Activated T-helper 2 cell treated with anti-CD3 and anti-CD28 coated beads, Interferon-gamma antibody, Interleukin-2, Interleukin-4, amounts not matched to agents 10 μg/mL and 5 μg/mL and 100 μg/mL, durations not matched to agents 14 hours and 24 hours and 36 hours (primary cell): ENCODE measurements around the gene REV3L. TPM values are rescaled to one million over a fixed set of nuclear protein-coding genes. Genes with fewer than 3 reads are reported as not detected.
"Not testable (repeated sequence)": the region's sequence is repeated elsewhere in the genome, so short reads cannot be mapped to it uniquely, and the experiment has no call there.

Source experiments
- DNase-seq: peaks from one replicate; pipeline ENCODE4 v3.0.0; 2021; ENCODE audit warnings: low spot score
- H3K27ac Mint-ChIP-seq: one replicate; pipeline ENCODE4 v1.8.0; 2021; ENCODE audit warnings: mixed read lengths
- H3K27me3 Mint-ChIP-seq: one replicate; pipeline ENCODE4 v1.8.0; 2021; ENCODE audit warnings: low read depth, mixed read lengths
- H3K36me3 Mint-ChIP-seq: one replicate; pipeline ENCODE4 v1.8.0; 2021; ENCODE audit warnings: low read depth, mixed read lengths
- H3K4me1 Mint-ChIP-seq: one replicate; pipeline ENCODE4 v1.8.0; 2021; ENCODE audit warnings: low read depth, mixed read lengths
- H3K4me3 Mint-ChIP-seq: one replicate; pipeline ENCODE4 v1.8.0; 2021; ENCODE audit warnings: low read depth, mild to moderate bottlenecking, moderate library complexity, mixed read lengths
- H3K9me3 Mint-ChIP-seq: one replicate; pipeline ENCODE4 v1.8.0; 2021; ENCODE audit warnings: mixed read lengths
- intact Hi-C: fragments of 100-400 bp; cut with micrococcal nuclease; formaldehyde crosslinking; loops from one replicate; pipeline ENCODE4 v1.15.1; 2023
- total RNA-seq: library from RNA; stranded (reverse); gene quantifications from 2 replicates; pipeline ENCODE4 v1.2.3, GENCODE V29; 2022

The REV3L gene
- total RNA-seq, 1 donor from 2014 or later, result 19.4 TPM

DNA sequence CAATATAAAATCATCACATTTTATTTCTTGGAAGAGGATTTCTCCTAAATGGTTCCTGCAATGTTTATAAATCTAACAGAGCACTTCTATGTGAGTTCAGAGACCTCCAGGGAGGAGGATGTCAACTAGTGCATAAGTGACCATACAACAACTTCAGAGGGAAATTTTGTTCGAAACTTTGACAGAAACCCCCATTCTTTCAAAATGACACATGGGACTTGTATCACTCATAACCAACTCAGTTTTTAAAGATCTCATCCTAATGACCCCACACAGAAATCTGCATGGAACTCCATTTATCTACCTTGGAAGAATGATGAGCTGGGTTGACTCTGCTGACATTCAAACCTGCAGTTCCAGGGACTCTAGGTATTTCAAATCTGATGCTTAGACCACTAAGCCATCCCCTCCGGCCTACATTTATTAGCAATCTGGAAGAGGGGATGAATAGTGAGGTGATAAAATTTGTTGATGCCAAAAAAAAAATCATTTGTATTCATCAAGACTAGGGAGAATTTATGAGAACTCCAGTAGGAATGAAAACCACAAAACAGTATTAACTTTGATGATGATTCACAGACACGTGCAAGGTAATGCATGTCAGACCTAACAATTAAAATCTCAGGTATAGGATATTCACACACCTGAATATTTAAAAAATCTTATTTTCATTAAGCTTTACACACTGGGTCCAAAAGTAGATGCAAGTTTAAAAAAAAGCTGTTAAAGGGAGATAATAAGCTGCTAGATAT, 153.0 kb downstream of the REV3L start:
- Mint-ChIP-seq H3K4me3 (no peak overlapping the region), H3K36me3 (peaks cover 46% of the 10 kb centered on the region), H3K27ac (no peak overlapping the region), H3K27me3 (no peaks in the 10 kb centered on the region), H3K9me3 (no peaks in the 10 kb centered on the region), H3K4me1 (peaks cover 2% of the 10 kb centered on the region)
- DNase-seq, result no peak
- intact Hi-C loops, result no loop called here

DNA sequence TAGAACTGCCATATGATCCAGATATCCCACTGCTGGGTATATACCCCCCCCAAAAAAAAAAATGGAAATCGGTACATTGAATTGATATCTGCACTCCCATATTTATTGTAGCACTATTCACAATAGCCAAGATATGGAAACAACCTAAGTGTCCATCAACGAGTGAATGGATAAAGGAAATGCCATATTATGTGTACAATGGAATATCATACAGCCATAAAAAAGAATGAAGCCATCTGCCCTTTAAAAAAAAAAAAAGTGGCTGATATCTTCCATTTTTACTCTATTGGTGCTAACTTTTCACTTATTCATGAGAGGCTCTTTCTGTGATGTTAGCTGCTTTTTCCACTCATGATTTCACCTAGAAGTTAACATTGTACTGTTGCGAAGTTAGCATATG, 156.5 kb downstream of the REV3L start:
- Mint-ChIP-seq H3K36me3 (peaks cover 49% of the 10 kb centered on the region), H3K4me3 (no peak overlapping the region), H3K27ac (no peak overlapping the region), H3K4me1 (peaks cover 2% of the 10 kb centered on the region), H3K27me3 (no peaks in the 10 kb centered on the region), H3K9me3 (no peaks in the 10 kb centered on the region)
- intact Hi-C loops, result no loop called here
- DNase-seq, result no peak

DNA sequence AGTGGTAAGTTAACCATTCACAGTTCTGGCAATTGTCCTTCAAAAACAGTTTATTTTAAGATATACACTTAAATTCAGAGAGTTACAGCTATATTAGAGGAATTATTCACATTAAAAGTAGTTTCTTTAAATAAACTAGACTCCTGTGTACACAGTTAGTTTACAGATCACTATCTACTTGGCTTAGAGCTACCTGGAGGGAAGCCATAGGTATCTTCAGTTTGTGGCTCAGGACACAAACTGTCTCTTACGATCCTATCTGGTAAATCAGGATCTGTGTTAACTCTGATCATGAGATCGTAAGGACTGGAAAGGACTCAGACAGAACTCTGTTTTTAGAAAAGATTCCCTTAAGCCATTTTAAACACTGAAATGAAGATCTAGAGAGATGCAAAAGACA, 160.9 kb downstream of the REV3L start:
- Mint-ChIP-seq H3K4me1 (no peaks in the 10 kb centered on the region), H3K27ac (no peak overlapping the region), H3K27me3 (no peaks in the 10 kb centered on the region), H3K36me3 (peaks cover 42% of the 10 kb centered on the region), H3K4me3 (no peak overlapping the region), H3K9me3 (no peaks in the 10 kb centered on the region)
- no peak for DNase-seq
- intact Hi-C loops, result no loop called here

GRCh38 chr6:111307950-111308349, 175.1 kb downstream of the REV3L start:
- H3K27ac Mint-ChIP-seq, H3K4me3 Mint-ChIP-seq, DNase-seq, H3K27me3 Mint-ChIP-seq, H3K4me1 Mint-ChIP-seq, intact Hi-C loops, H3K9me3 Mint-ChIP-seq: not testable (repeated sequence)
- peaks cover 50% of the 10 kb centered on the region for H3K36me3 Mint-ChIP-seq

- no peak overlapping the region for H3K4me3 Mint-ChIP-seq
- intact Hi-C loops, result no loop called here
- H3K27ac Mint-ChIP-seq, result no peak overlapping the region
- H3K27me3 Mint-ChIP-seq, result no peaks in the 10 kb centered on the region
- H3K9me3 Mint-ChIP-seq, result no peaks in the 10 kb centered on the region
- H3K4me1 Mint-ChIP-seq, result no peaks in the 10 kb centered on the region
- DNase-seq, result no peak
- H3K36me3 Mint-ChIP-seq, result peaks cover 52% of the 10 kb centered on the region
Observed at GRCh38 chr6:111307275-111307858, 175.7 kb downstream of the REV3L start.

DNA sequence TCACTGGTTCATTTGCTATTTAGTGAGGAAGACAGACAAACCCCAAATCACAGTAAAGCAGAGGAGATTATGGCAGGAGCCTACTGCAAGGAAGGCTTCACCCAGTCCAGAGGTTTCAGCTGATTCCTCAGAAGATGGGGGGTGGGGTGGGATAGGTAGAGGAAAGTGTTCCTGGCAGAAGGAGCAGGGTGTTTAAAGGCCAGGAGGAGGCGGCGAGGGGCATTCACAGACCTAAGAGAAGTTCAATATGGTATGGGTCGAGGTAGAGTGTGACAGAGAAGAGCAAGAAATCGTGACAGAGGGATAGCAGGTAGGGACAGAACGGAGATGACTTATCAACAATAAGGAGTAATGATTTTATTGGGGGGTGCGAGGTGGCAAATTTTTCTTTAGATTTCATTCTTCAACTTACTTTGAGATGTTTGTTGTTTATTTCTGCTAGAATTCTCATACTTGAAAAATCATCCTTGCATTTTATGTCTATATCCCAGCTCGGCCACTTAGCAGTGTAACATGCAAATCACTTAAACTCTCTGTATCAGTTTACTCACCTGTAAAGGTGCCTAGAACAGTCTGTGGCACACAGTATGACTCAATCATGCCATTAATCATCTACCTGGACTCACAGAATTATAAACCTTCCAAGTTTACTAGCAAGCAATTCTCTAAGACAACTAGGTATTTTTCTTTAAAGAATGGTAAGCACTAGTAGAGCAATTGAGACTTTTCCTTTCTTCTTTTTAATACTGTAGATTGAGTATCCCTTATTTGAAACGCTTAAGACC, 176.7 kb downstream of the REV3L start:
- no peak for DNase-seq
- Mint-ChIP-seq H3K27me3 (no peaks in the 10 kb centered on the region), H3K4me1 (peaks cover 9% of the 10 kb centered on the region), H3K9me3 (peaks cover 2% of the 10 kb centered on the region), H3K36me3 (peaks cover 63% of the 10 kb centered on the region), H3K27ac (no peak overlapping the region), H3K4me3 (no peak overlapping the region)
- intact Hi-C loops, result no loop called here

GRCh38 chr6:111301946-111302345, 181.1 kb downstream of the REV3L start:
- H3K4me1 Mint-ChIP-seq, result peaks cover 11% of the 10 kb centered on the region
- no peak overlapping the region for H3K4me3 Mint-ChIP-seq
- H3K27me3 Mint-ChIP-seq, result no peaks in the 10 kb centered on the region
- H3K36me3 Mint-ChIP-seq, result peaks cover 65% of the 10 kb centered on the region
- intact Hi-C loops, result no loop called here
- H3K27ac Mint-ChIP-seq, result peak overlapping the region; percentile 7
- no peak for DNase-seq
- peaks cover 9% of the 10 kb centered on the region for H3K9me3 Mint-ChIP-seq

DNA sequence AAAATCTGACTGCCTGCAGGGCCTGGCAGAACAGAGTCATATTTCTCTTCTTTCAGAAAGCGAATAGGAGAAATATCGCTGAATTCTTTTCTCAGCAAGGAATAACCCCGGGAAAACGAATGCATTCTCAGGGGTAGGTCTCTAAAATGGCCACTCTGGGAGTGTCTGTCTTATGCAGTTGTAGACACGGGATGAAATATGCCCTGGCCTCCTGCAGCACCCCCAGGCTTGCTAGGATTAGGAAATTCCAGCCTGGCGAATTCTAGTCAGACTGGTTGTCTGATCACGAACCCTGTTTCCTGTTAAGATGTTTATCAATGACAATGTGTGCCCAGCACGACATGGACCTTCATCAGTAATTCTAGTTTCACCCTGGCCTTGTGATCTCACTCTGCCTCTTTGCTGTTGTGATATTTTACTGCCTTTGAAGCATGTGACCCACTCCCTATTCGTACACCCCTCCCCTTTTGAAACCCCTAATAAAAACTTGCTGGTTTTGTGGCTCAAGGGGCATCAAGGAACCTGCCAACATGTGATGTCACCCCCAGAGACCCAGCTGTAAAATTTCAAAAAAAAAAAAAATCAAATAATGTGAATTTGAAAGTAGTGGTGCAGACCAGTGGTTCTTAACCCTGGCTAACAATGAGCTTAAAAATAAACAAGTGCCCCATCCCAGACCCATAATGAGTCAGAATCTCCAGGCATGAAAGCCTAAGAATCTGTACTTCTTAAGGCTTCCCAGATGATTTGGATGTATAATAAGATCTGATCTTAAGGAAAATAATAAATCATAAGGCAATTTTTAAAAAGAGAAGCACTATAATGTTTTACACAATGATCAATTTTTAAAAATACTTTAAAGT, 181.8 kb downstream of the REV3L start:
- not testable (repeated sequence) for H3K27ac Mint-ChIP-seq

DNA sequence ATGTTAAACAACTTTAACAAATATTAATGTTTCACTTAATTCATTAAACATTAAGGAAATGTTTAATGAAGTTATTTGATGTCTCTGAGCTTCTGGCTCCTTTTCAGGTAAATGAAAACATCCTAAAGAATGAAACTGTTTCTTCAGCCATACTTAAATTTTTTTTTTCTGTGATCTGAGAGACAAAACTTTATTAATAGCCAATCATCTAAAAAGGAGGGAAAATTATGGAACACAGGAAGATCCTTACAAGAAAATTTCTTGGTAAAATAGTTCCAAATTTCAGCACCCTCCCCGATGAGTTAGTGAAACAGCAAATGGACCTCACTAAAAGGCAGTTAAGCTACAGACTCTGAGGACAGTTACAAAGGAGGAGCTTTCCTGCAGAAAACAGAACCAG, 185.2 kb downstream of the REV3L start:
- H3K4me1 Mint-ChIP-seq, result peaks cover 17% of the 10 kb centered on the region
- no peaks in the 10 kb centered on the region for H3K27me3 Mint-ChIP-seq
- peaks cover 56% of the 10 kb centered on the region for H3K36me3 Mint-ChIP-seq
- no peak for DNase-seq
- peaks cover 9% of the 10 kb centered on the region for H3K9me3 Mint-ChIP-seq
- no peak overlapping the region for H3K27ac Mint-ChIP-seq
- no peak overlapping the region for H3K4me3 Mint-ChIP-seq
- intact Hi-C loops, result no loop called here

More for the DNA sequence above, 181.8 kb downstream of the REV3L start:
- intact Hi-C loops, H3K27me3 Mint-ChIP-seq, H3K9me3 Mint-ChIP-seq, H3K4me3 Mint-ChIP-seq, DNase-seq: not testable (repeated sequence)
- Mint-ChIP-seq H3K36me3 (peaks cover 63% of the 10 kb centered on the region), H3K4me1 (peaks cover 11% of the 10 kb centered on the region)

DNA sequence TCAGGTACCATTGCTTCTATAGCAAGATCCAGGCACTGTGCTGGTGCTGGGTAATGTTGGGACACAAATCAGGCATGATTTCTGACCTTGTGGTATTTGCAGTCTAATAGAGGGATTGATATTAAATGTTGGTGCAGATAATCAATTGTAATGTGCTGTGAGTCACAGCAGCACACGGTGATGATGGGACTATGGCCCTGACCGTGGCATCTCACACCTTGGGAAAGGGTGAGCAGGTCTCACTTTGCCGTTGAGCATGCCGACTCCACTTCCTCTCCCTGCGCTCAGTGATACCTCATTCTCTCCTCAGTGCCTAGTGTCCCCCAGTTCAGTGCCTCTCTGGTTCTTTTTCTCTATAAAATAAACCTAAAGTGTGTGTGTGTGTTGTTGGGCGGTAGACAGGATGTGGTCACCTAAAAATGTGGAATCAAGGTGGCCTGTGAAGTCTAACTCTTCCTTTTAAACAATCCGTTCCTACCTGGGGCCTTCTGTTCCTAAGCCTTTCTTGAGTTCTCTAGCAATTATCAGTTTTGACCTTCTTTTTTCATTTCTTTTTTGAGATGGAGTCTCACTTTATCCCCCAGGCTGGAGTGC, 188.5 kb downstream of the REV3L start:
- H3K27ac Mint-ChIP-seq, result no peak overlapping the region
- H3K27me3 Mint-ChIP-seq, result no peaks in the 10 kb centered on the region
- DNase-seq, result no peak
- peaks cover 35% of the 10 kb centered on the region for H3K36me3 Mint-ChIP-seq
- no peaks in the 10 kb centered on the region for H3K9me3 Mint-ChIP-seq
- intact Hi-C loops, result no loop called here
- H3K4me1 Mint-ChIP-seq, result peaks cover 26% of the 10 kb centered on the region
- H3K4me3 Mint-ChIP-seq, result no peak overlapping the region

GRCh38 chr6:111291336-111292259, 191.4 kb downstream of the REV3L start:
- peaks cover 31% of the 10 kb centered on the region for H3K4me1 Mint-ChIP-seq
- no peak for DNase-seq
- H3K4me3 Mint-ChIP-seq, result no peak overlapping the region
- H3K9me3 Mint-ChIP-seq, result no peaks in the 10 kb centered on the region
- H3K27me3 Mint-ChIP-seq, result no peaks in the 10 kb centered on the region
- H3K27ac Mint-ChIP-seq, result peak overlapping the region; percentile 38
- intact Hi-C loops, result loop anchor here (1.0 kb wide), 1 partner anchor 32 kb away; a partner anchor contains a TSS
- H3K36me3 Mint-ChIP-seq, result peaks cover 28% of the 10 kb centered on the region
